ENCODE data around the gene IKBIP.

GRCh38 chr12:98644433-98644711 is 216 bp downstream of the IKBIP start:
- TF ChIP-seq CTCF (IDR thresholded peaks at IDR 0.05) = peak in 1 of 4 experiments; percentile 3
- no peak for TF ChIP-seq POLR2A (IDR thresholded peaks at IDR 0.05)
- no peak for TF ChIP-seq POLR2AphosphoS5 (IDR thresholded peaks at IDR 0.05)
